Measurements from ENCODE around the gene RGS11. TPM values are rescaled to one million over a fixed set of nuclear protein-coding genes. Genes with fewer than 3 reads are reported as not detected.

Gene RGS11
- polyA plus RNA-seq, 1 experiment: 0.33 TPM

GRCh38 chr16:321532-321931 is 45.8 kb upstream of the RGS11 start:
- H3K27me3 ChIP-seq (ENCODE audit: control insufficient read depth, insufficient read depth, low read length): no peaks in the 10 kb centered on the region
- DNase-seq (ENCODE audit: low read depth, low spot score): no peak
- no peak overlapping the region for H3K27ac ChIP-seq (ENCODE audit: low read depth, low read length)
- H3K4me3 ChIP-seq (ENCODE audit: low read depth, low read length): no peak overlapping the region
- POLR2A ChIA-PET: no interaction called here
- TF ChIP-seq, protein P1, sequence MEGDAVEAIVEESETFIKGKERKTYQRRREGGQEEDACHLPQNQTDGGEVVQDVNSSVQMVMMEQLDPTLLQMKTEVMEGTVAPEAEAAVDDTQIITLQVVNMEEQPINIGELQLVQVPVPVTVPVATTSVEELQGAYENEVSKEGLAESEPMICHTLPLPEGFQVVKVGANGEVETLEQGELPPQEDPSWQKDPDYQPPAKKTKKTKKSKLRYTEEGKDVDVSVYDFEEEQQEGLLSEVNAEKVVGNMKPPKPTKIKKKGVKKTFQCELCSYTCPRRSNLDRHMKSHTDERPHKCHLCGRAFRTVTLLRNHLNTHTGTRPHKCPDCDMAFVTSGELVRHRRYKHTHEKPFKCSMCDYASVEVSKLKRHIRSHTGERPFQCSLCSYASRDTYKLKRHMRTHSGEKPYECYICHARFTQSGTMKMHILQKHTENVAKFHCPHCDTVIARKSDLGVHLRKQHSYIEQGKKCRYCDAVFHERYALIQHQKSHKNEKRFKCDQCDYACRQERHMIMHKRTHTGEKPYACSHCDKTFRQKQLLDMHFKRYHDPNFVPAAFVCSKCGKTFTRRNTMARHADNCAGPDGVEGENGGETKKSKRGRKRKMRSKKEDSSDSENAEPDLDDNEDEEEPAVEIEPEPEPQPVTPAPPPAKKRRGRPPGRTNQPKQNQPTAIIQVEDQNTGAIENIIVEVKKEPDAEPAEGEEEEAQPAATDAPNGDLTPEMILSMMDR (IDR thresholded peaks at IDR 0.05; ENCODE audit: low read depth, low read length): no peak
- CTCF ChIA-PET: interaction anchor here (0.7 kb wide), 1 partner anchor 224 kb away, joined by 5 read pairs; no protein-coding TSS in a partner anchor
- no peaks in the 10 kb centered on the region; the same call in 1 of the 2 replicates for H3K9me3 ChIP-seq (ENCODE audit: control insufficient read depth, insufficient read depth, low read length)

DNA sequence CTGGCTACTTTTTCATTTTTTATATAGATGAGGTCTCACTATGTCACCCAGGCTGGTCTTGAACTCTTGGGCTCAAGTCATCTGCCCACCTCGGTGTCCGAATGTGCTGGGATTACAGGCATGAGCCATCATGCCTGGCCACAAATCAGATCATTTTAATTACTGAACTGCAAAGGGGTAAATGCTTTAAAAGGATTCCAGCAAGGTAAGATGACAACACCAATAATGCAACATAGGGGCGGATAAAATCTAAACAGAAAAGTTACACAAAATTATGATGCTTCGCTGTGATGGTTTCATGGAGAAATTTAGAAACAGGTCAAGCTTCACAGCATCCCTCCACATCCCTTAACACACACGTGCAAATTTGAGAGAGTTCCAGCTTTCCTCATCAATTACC is 44.5 kb upstream of the RGS11 start:
- ChIA-PET POLR2A (no interaction called here), CTCF (interaction anchor here (0.9 kb wide), 1 partner anchor 33 kb away, joined by 3 read pairs; no protein-coding TSS in a partner anchor)
- Histone ChIP-seq H3K27ac (ENCODE audit: low read depth, low read length) (no peak overlapping the region), H3K27me3 (ENCODE audit: control insufficient read depth, insufficient read depth, low read length) (no peaks in the 10 kb centered on the region), H3K9me3 (ENCODE audit: control insufficient read depth, insufficient read depth, low read length) (no peaks in the 10 kb centered on the region; the same call in 1 of the 2 replicates), H3K4me3 (ENCODE audit: low read depth, low read length) (no peak overlapping the region)
- DNase-seq (ENCODE audit: low read depth, low spot score): no peak
- TF ChIP-seq, protein P1 (IDR thresholded peaks at IDR 0.05; ENCODE audit: low read depth, low read length): no peak

DNA sequence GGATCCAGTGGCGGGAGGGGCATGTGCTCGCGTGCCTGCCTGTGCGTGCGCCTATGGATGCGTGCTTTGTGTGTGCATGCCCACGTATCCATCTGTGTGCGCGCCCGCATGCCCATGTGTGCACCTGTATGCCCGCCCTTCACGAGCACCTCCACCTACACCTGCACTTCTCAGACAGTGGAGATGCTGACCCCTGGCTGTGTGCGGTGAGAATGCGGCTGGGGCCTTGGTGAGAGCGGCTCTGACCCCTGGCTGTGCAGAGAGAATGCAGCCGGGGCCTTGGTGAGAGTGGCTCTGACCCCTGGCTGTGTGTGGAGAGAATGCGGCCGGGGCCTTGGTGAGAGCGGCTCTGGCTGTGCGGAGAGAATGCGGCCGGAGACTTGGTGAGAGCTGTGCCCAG is 42.9 kb upstream of the RGS11 start:
- CTCF ChIA-PET: no interaction called here
- H3K9me3 ChIP-seq (ENCODE audit: control insufficient read depth, insufficient read depth, low read length): no peaks in the 10 kb centered on the region
- POLR2A ChIA-PET: no interaction called here

GRCh38 chr16:317583-317982 is 41.8 kb upstream of the RGS11 start:
- H3K4me3 ChIP-seq (ENCODE audit: low read depth, low read length): no peak overlapping the region
- DNase-seq (ENCODE audit: low read depth, low spot score): no peak
- TF ChIP-seq, protein P1 (IDR thresholded peaks at IDR 0.05; ENCODE audit: low read depth, low read length): no peak
- no peaks in the 10 kb centered on the region for H3K27me3 ChIP-seq (ENCODE audit: control insufficient read depth, insufficient read depth, low read length)
- POLR2A ChIA-PET: no interaction called here
- H3K9me3 ChIP-seq (ENCODE audit: control insufficient read depth, insufficient read depth, low read length): no peaks in the 10 kb centered on the region
- H3K27ac ChIP-seq (ENCODE audit: low read depth, low read length): no peak overlapping the region
- CTCF ChIA-PET: no interaction called here

More for the DNA sequence above, 42.9 kb upstream of the RGS11 start:
- H3K4me3 ChIP-seq (ENCODE audit: low read depth, low read length): no peak overlapping the region
- TF ChIP-seq, protein P1 (IDR thresholded peaks at IDR 0.05; ENCODE audit: low read depth, low read length): no peak
- no peaks in the 10 kb centered on the region for H3K27me3 ChIP-seq (ENCODE audit: control insufficient read depth, insufficient read depth, low read length)
- DNase-seq (ENCODE audit: low read depth, low spot score): no peak
- H3K27ac ChIP-seq (ENCODE audit: low read depth, low read length): no peak overlapping the region

- H3K9me3 ChIP-seq (ENCODE audit: control insufficient read depth, insufficient read depth, low read length): no peaks in the 10 kb centered on the region
- CTCF ChIA-PET: interaction anchor here (0.6 kb wide), 1 partner anchor 16 kb away, joined by 3 read pairs; no protein-coding TSS in a partner anchor
- H3K27me3 ChIP-seq (ENCODE audit: control insufficient read depth, insufficient read depth, low read length): no peaks in the 10 kb centered on the region
- H3K27ac ChIP-seq (ENCODE audit: low read depth, low read length): no peak overlapping the region
- H3K4me3 ChIP-seq (ENCODE audit: low read depth, low read length): no peak overlapping the region
- POLR2A ChIA-PET: no interaction called here
- TF ChIP-seq, protein P1 (IDR thresholded peaks at IDR 0.05; ENCODE audit: low read depth, low read length): no peak
- no peak for DNase-seq (ENCODE audit: low read depth, low spot score)
Observed at GRCh38 chr16:316741-317464, 41.2 kb upstream of the RGS11 start.
